Stimulated activated CD8-positive, alpha-beta memory T cell treated with anti-CD3 and anti-CD28 coated beads, Interleukin-7, amount 100 ng/mL, for 24 hours (primary cell): Measurements from ENCODE around the gene CLMN.

ENCODE experiments used
- DNase-seq: peaks from one replicate; pipeline ENCODE4 v3.0.0-alpha.2; 2020; ENCODE audit warnings: low read depth

CLMN gene

GRCh38 chr14:95344536-95344935, 24.8 kb upstream of the CLMN start:
- no peak for DNase-seq

GRCh38 chr14:95341564-95341963, 21.9 kb upstream of the CLMN start:
- no peak for DNase-seq

GRCh38 chr14:95341115-95341514, 21.4 kb upstream of the CLMN start:
- no peak for DNase-seq

GRCh38 chr14:95340201-95340697, 20.5 kb upstream of the CLMN start:
- DNase-seq = no peak

DNA sequence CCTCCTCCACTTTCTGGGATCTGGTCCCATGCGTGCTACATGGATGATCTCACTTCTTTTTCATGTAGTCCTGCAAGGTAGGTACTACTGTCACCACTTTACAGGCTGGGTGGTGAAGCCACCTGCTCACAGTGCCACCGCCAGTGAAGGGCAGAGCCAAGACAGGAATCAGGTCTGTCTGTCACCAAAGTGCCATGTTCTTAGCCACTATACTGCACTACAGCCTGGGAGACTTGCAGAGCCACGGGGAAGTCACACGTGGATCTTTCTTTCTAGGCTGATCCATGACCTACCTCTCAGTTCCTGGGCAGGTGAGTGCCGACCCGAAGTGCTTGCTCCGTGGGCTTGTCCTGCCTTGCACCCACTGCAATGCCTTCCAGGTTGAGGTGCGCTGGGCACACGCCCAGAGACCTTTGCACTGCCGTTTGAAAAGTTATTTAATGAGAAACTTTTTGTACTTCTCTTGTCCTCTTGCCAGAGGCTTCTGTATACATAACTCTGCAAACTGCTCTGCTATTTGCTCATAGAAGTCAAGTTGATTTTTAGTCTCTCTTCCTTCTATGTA, 19.7 kb upstream of the CLMN start:
- DNase-seq = no peak

GRCh38 chr14:95338436-95338835, 18.7 kb upstream of the CLMN start:
- DNase-seq = no peak

GRCh38 chr14:95337041-95337595, 17.4 kb upstream of the CLMN start:
- no peak for DNase-seq

GRCh38 chr14:95336192-95336760, 16.6 kb upstream of the CLMN start:
- no peak for DNase-seq

DNA sequence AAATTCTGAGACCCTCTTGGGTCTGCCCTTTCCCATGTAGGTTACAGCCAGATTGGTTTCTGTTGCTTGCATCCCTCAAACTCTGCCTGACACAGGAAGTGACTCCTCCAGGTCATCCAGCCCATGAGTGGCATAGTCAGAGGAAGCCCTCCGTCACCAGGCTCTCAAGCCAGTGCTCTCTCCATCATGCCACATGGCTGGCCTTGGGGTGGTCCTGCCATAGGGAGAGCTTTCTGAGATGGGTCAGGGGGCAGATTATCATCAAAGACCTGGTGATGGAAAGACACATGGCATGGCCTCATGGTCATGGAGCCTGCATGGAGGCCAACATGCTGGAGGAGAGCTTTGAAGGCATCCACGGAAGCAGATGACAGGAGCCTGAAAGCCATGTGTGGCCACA, 15.4 kb upstream of the CLMN start:
- no peak for DNase-seq

DNA sequence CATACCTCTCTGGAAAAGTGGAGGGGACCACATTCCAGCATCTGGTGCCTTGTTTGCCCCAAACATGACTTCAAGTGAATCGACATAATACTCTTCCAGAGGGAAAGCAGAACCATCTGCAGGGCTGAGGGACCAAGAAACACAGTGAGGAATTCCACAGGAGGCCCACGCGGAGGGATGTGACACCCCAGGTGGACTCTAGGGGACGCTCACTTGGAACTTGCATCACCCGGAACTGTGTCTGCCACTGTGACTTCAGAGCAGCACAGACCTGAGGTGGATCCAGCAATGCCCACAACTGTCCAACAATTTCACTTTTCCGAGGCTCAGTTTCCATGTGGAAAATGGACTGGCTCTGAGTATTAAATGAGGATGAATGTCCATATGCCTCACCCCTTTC, 14.3 kb upstream of the CLMN start:
- no peak for DNase-seq

GRCh38 chr14:95332641-95333040, 12.9 kb upstream of the CLMN start:
- no peak for DNase-seq

GRCh38 chr14:95331708-95332408, 12.2 kb upstream of the CLMN start:
- DNase-seq = no peak

DNA sequence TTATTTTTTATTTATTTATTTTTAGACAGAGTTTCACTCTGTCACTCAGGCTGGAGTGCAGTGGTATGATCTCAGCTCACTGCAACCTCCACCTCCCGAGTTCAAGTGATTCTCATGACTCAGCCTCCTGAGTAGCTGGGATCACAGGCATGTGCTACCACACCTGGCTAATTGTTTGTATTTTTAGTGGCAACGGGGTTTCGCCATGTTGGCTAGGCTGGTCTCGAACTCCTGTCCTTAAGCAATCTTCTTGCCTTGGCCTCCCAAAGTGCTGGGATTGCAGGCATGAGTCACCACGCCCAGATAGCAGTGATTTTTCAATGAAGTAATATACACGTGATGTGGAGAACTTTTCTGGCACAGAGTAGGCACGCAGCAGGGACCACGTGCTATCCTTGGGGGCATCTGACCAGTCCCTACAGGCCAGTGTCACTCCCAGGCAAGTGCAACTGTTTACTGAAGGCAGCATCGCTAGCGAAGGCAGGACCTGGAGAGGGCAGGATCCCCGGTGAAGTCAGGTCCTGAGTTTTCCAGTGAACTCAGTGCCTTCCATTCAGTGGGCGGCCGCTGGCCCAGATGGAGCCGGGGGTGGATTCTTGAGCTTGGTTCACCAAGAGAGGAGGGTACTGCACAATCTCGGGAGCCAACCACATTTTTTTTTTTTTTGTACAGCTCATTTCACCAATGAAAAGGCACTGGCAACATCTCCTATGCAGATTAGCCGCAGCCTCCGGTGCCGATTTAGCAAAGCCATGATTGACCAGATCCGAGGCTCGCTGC, 11.1 kb upstream of the CLMN start:
- no peak for DNase-seq

- no peak for DNase-seq
These were observed 10.2 kb upstream of the CLMN start for GRCh38 chr14:95329941-95330340.

- no peak for DNase-seq
These were observed 9.2 kb upstream of the CLMN start for GRCh38 chr14:95328729-95329503.

DNA sequence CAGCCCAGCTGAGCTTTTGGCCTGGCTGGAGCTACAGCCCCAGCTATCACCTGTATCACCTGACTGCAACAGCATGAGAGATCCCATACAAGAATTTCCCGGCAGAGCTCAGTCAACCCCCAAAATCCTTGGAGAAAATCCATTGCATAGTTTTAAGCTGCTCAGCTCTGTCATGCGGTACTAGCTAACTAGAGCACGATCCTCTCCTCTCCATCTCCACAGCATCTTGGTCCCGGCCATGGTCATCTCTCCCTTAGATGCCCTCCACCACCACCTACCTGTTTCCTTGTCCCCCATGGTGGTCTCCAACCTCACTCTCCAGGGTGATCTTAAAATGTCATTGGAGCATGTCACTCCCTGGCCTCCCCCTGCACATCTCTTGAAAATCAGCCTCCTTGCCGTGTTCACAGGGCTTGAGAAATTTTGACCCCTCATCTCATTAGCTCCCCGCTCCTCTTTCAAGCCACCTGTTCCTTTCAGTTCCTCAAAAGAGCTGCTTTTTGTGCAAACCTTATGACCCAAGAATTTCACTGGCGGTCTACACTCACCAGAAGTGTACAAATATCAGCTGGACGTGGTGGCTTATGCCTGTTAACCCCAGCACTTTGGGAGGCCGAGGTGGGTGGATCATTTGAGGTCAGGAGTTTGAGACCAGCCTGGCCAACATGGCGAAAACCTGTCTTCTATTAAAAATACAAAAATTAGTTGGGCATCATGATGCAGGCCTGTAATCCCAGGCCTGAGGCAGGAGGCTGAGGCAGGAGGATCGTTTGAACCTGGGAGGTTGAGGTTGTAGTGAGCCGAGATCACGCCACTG, 8.1 kb upstream of the CLMN start:
- DNase-seq = no peak

- DNase-seq = no peak
These were observed 7.3 kb upstream of the CLMN start for GRCh38 chr14:95326987-95327386.

DNA sequence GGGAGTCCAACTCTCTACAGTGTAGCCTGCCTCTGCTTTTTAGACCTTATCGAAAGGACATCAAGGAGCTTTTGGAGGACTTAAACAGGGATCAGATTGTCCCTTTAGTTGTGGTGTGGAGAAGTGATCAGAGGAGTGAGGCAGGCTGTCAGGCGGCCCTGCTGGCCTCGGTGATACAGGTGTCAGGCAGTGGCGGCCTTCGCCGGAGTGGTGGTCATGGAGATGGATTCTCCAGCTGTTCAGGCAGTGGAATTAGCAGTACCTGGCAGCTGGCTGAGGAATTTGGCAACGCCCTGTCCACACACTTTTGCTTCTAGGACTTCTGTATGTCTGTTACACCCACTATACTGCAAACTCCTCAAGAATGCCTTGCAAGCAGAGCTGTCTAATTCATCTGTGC, 4.2 kb upstream of the CLMN start:
- DNase-seq = no peak

GRCh38 chr14:95323361-95323760, 3.7 kb upstream of the CLMN start:
- no peak for DNase-seq

DNA sequence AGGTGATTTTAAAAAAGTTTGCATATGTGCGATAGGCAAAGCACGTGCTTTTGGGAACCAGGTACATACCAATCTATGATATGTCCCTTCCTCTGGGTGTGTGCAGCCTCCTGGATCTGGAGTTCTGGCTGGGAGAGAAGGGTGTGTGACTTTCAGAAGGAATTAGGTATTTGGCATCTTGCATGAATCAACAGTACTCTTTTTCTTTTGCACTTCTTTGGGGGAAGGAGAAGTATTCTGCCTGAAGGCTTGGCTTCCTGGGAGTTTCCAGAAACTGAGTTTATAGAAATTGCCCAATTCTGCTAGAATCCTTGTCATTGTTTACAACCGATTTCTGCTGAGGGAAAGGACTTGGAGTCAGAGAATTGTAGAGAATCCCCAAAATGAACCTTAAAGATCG, 2.9 kb upstream of the CLMN start:
- DNase-seq = no peak
